GM12878 (cell line): Measurements from ENCODE around the gene LRCH4. TPM values are rescaled to one million over a fixed set of nuclear protein-coding genes. Genes with fewer than 3 reads are reported as not detected.

ENCODE experiments used
- CHD2 ChIP-seq: IDR thresholded peaks from 2 replicates; pipeline ENCODE4 v1.6.1; 2011; ENCODE audit warnings: low read depth, low read length, improper control_type of control experiment, borderline replicate concordance
- CREB1 ChIP-seq: IDR thresholded peaks from 2 replicates; pipeline ENCODE4 v1.6.1; 2012; ENCODE audit warnings: low read depth, mild to moderate bottlenecking, inconsistent platforms
- EGR1 ChIP-seq, 2 experiments: IDR thresholded peaks; 1 replicate in 1 of 2; 2 replicates in 1 of 2; pipeline ENCODE4 v1.6.1; 2011 to 2012; ENCODE audit warnings: low read depth in 2 of 2, low read length in 2 of 2, borderline replicate concordance in 1 of 2, mild to moderate bottlenecking in 1 of 2, moderate library complexity in 1 of 2
- ELK1 ChIP-seq: IDR thresholded peaks from 2 replicates; pipeline ENCODE4 v1.6.1; 2012; ENCODE audit warnings: low read depth, low read length, improper control_type of control experiment
- GABPA ChIP-seq: IDR thresholded peaks from 2 replicates; pipeline ENCODE4 v1.6.1; 2014; ENCODE audit warnings: antibody characterized with exemption, low read depth, mild to moderate bottlenecking, inconsistent platforms
- HCFC1 ChIP-seq: fragments of 150-350 bp; IDR thresholded peaks from 2 replicates; pipeline ENCODE4 v1.6.1; 2014; ENCODE audit warnings: low read length
- IRF3 ChIP-seq: fragments of 450-650 bp; IDR thresholded peaks from 2 replicates; pipeline ENCODE4 v1.6.1; 2014; ENCODE audit warnings: mild to moderate bottlenecking
- JUNB ChIP-seq: IDR thresholded peaks from 2 replicates; pipeline ENCODE4 v1.6.1; 2016; ENCODE audit warnings: antibody characterized with exemption, mild to moderate bottlenecking
- MEF2B ChIP-seq: fragments of 450-650 bp; IDR thresholded peaks from 2 replicates; pipeline ENCODE4 v1.6.1; 2018; ENCODE audit warnings: mild to moderate bottlenecking, moderate library complexity; ENCODE audit not compliant: partially characterized antibody, poor library complexity, severe bottlenecking
- MLLT1 ChIP-seq: fragments of 450-650 bp; IDR thresholded peaks from 2 replicates; pipeline ENCODE4 v1.6.1; 2016; ENCODE audit warnings: mild to moderate bottlenecking
- MTA2 ChIP-seq: fragments of 450-650 bp; IDR thresholded peaks from 2 replicates; pipeline ENCODE4 v1.6.1; 2016; ENCODE audit warnings: low read depth, mild to moderate bottlenecking, moderate library complexity
- POLR2AphosphoS5 ChIP-seq: IDR thresholded peaks from 2 replicates; pipeline ENCODE4 v1.6.1; 2011; ENCODE audit warnings: mild to moderate bottlenecking, low read length, inconsistent platforms
- POU2F2 ChIP-seq: IDR thresholded peaks from 3 replicates; pipeline ENCODE4 v1.6.1; 2011; ENCODE audit warnings: low read depth, mild to moderate bottlenecking, low read length, borderline replicate concordance
- REST ChIP-seq: IDR thresholded peaks from 2 replicates; pipeline ENCODE4 v1.6.1; 2012; ENCODE audit warnings: mild to moderate bottlenecking, low read depth, low read length
- SUZ12 ChIP-seq: fragments of 200-600 bp; sonication (generic); IDR thresholded peaks from one replicate; pipeline ENCODE4 v1.6.1; 2018; ENCODE audit warnings: antibody characterized with exemption, mild to moderate bottlenecking; ENCODE audit not compliant: unreplicated experiment
- TAF1 ChIP-seq: IDR thresholded peaks from 2 replicates; pipeline ENCODE4 v1.6.1; 2011; ENCODE audit warnings: mild to moderate bottlenecking, low read depth, low read length, borderline replicate concordance
- ZNF687 ChIP-seq: fragments of 450-650 bp; IDR thresholded peaks from 2 replicates; pipeline ENCODE4 v1.6.1; 2017; ENCODE audit warnings: mild to moderate bottlenecking, moderate library complexity
- ZZZ3 ChIP-seq: IDR thresholded peaks from 2 replicates; pipeline ENCODE4 v1.6.1; 2011; ENCODE audit warnings: low read depth; ENCODE audit not compliant: control insufficient read depth, insufficient read length
- polyA plus RNA-seq, 11 experiments: library from polyadenylated mRNA; depleted of rRNA in 4 of 11; unstranded in 6 of 11; stranded (reverse) in 5 of 11; fragments of >200 nt; fragmentation: Nextera tagmentation in 4 of 11; fragmentation: Illumina TruSeq in 1 of 11; extraction: Ambion mirVana in 4 of 11; extraction: Trizol in 1 of 11; gene quantifications; 1 replicate in 1 of 11; 2 replicates in 10 of 11; pipeline versions ENCODE4 v1.2.1 to v1.2.3, GENCODE V29; 2011 to 2016; ENCODE audit warnings: inconsistent platforms in 2 of 11, missing spikeins in 2 of 11, low read depth in 1 of 11
- total RNA-seq, 4 experiments: library from RNA; depleted of rRNA in 3 of 4; stranded (reverse); fragments of >200 nt in 3 of 4; fragmentation: Illumina TruSeq in 1 of 4; extraction: Trizol in 1 of 4; gene quantifications; 2 replicates each; pipeline versions ENCODE4 v1.2.1 to v1.2.3, GENCODE V29; 2013 to 2021

LRCH4 gene
- total and polyA plus RNA-seq, 10 of the 15 experiments (the other 5 are each of a cell fraction or from before 2014, with no cell fraction given): 0.58 to 96.7 (median 28.4) TPM

- no peak for TF ChIP-seq REST
- TF ChIP-seq CREB1: peak; percentile 59
- TF ChIP-seq POU2F2: peak; percentile 68; the same call in 2 of the 3 replicates
- no peak for TF ChIP-seq ELK1
- TF ChIP-seq TAF1: peak; percentile 64; the same call in 1 of the 2 replicates
- no peak for TF ChIP-seq HCFC1
- no peak for TF ChIP-seq MTA2
- no peak for TF ChIP-seq SUZ12
- no peak for TF ChIP-seq MLLT1
- no peak for TF ChIP-seq POLR2AphosphoS5
- no peak for TF ChIP-seq ZZZ3
- TF ChIP-seq EGR1 (IDR thresholded peaks at IDR 0.05; ENCODE audit: borderline replicate concordance in 1 of 2, low read depth in 2 of 2, low read length in 2 of 2): peak in 1 of 2 experiments; percentile 76; a peak in 2 of 3 replicates
- TF ChIP-seq IRF3: no peak
- TF ChIP-seq GABPA: no peak
- TF ChIP-seq MEF2B: no peak
- TF ChIP-seq JUNB: no peak
- TF ChIP-seq CHD2: no peak
- no peak for TF ChIP-seq ZNF687
Observed at GRCh38 chr7:100626530-100627237, 40.8 kb upstream of the LRCH4 start (continued).
